ENCODE data around the gene OSER1. TPM values are rescaled to one million over a fixed set of nuclear protein-coding genes. Genes with fewer than 3 reads are reported as not detected.

Gene OSER1
- total and polyA plus RNA-seq, 2 donors (not counting 1 experiment from before 2014, with no cell fraction given) = 50.9 to 73.2 TPM

DNA sequence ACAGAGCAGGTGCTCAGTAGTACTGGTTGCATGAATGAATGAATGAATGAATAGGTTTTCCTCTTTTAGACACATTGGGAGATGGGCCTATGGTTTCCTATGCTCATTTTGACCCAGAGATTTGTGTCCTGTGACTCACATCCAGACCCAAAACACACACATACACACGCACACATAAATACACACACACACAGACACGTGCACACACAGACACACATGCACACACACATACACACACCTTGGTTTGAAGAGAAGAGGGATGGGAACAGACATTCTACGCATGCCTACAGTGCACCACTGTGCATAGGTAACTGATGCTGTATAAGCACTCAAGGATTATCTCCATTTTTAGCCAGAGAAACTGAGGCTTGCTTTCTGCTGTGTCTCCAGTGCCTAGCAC lies 27.7 kb downstream of the OSER1 start:
- H3K4me1 ChIP-seq (ENCODE audit: control insufficient read depth, extremely low read depth, insufficient read depth, low read length) = peaks cover 12% of the 10 kb centered on the region
- H3K4me2 ChIP-seq (ENCODE audit: extremely low read depth, insufficient read depth, low read length) = no peak overlapping the region
- H3K4me3 ChIP-seq (replicated peaks in 1 of 4; ENCODE audit: control extremely low read depth in 1 of 4, insufficient read depth in 1 of 4, low read depth in 3 of 4, low read length in 4 of 4) = no peak overlapping the region
- no peak overlapping the region for H3K27ac ChIP-seq (ENCODE audit: insufficient read depth, low read length)
- H2AFZ ChIP-seq (ENCODE audit: low read length) = no peak overlapping the region
- no peaks in the 10 kb centered on the region for H4K20me1 ChIP-seq (ENCODE audit: control insufficient read depth, extremely low read depth, insufficient read depth, low read length)
- no peak for DNase-seq (ENCODE audit: low read depth in 2 of 2)
- no peaks in the 10 kb centered on the region for H3K36me3 ChIP-seq (ENCODE audit: control insufficient read depth, insufficient read depth, low read length)
- no peaks in the 10 kb centered on the region for H3K79me2 ChIP-seq (ENCODE audit: control insufficient read depth, insufficient read depth, low read length)
- TF ChIP-seq EZH2 (IDR thresholded peaks at IDR 0.05; ENCODE audit: low read length, missing control alignments) = no peak
- TF ChIP-seq, protein P1, sequence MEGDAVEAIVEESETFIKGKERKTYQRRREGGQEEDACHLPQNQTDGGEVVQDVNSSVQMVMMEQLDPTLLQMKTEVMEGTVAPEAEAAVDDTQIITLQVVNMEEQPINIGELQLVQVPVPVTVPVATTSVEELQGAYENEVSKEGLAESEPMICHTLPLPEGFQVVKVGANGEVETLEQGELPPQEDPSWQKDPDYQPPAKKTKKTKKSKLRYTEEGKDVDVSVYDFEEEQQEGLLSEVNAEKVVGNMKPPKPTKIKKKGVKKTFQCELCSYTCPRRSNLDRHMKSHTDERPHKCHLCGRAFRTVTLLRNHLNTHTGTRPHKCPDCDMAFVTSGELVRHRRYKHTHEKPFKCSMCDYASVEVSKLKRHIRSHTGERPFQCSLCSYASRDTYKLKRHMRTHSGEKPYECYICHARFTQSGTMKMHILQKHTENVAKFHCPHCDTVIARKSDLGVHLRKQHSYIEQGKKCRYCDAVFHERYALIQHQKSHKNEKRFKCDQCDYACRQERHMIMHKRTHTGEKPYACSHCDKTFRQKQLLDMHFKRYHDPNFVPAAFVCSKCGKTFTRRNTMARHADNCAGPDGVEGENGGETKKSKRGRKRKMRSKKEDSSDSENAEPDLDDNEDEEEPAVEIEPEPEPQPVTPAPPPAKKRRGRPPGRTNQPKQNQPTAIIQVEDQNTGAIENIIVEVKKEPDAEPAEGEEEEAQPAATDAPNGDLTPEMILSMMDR (conservative IDR thresholded peaks at IDR 0.05 in 1 of 2, IDR thresholded peaks at IDR 0.05 in 1 of 2; ENCODE audit: low read depth in 1 of 2, low read length in 2 of 2) = no peak
- no peaks in the 10 kb centered on the region for H3K9me3 ChIP-seq (ENCODE audit: control insufficient read depth, insufficient read depth, low read depth, low read length)
- H3K9ac ChIP-seq (ENCODE audit: insufficient read depth, low read length) = no peak overlapping the region
- no peaks in the 10 kb centered on the region for H3K27me3 ChIP-seq (ENCODE audit: control insufficient read depth, insufficient read depth, low read length)

DNA sequence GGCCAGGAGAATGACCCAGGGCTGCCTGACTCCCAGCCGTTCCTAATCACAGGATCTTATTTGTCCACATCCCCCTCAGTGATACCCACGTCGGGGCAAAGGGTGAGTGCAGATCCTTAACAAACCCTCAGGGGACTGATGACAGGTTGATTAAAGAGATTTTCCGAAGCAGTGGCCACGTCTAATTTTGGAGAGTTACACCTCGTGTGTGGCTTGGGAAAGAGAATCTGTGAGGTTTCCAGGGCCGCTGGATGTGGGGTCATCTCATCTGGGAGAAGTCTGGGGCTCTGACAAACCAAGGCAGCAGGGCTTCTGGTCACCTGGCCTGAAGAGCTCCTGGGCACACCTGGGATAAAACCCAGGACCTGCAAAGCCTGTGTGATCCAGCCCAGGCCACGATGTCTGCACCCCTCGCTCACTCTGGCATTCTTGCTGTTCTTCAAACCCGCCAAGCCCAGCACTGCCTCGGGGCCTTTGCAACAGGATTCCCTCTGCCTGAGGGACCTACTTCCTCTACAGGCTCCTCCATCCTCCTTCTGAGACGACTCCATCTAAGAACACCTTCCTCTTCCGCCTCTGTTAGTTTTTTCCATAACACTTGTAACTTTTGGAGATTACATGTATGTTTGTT lies 28.3 kb downstream of the OSER1 start:
- no peak overlapping the region for H3K4me2 ChIP-seq (ENCODE audit: extremely low read depth, insufficient read depth, low read length)
- no peaks in the 10 kb centered on the region for H4K20me1 ChIP-seq (ENCODE audit: control insufficient read depth, extremely low read depth, insufficient read depth, low read length)
- H3K36me3 ChIP-seq (ENCODE audit: control insufficient read depth, insufficient read depth, low read length) = no peaks in the 10 kb centered on the region
- no peaks in the 10 kb centered on the region for H3K9me3 ChIP-seq (ENCODE audit: control insufficient read depth, insufficient read depth, low read depth, low read length)
- no peaks in the 10 kb centered on the region for H3K79me2 ChIP-seq (ENCODE audit: control insufficient read depth, insufficient read depth, low read length)
- no peaks in the 10 kb centered on the region for H3K27me3 ChIP-seq (ENCODE audit: control insufficient read depth, insufficient read depth, low read length)
- H3K9ac ChIP-seq (ENCODE audit: insufficient read depth, low read length) = no peak overlapping the region
- no peak for DNase-seq (ENCODE audit: low read depth in 2 of 2)
- TF ChIP-seq, protein P1 (conservative IDR thresholded peaks at IDR 0.05 in 1 of 2, IDR thresholded peaks at IDR 0.05 in 1 of 2; ENCODE audit: low read depth in 1 of 2, low read length in 2 of 2) = no peak
- TF ChIP-seq EZH2 (IDR thresholded peaks at IDR 0.05; ENCODE audit: low read length, missing control alignments) = no peak
- H3K4me1 ChIP-seq (ENCODE audit: control insufficient read depth, extremely low read depth, insufficient read depth, low read length) = peaks cover 9% of the 10 kb centered on the region
- H3K27ac ChIP-seq (ENCODE audit: insufficient read depth, low read length) = no peak overlapping the region
- H3K4me3 ChIP-seq (replicated peaks in 1 of 4; ENCODE audit: control extremely low read depth in 1 of 4, insufficient read depth in 1 of 4, low read depth in 3 of 4, low read length in 4 of 4) = no peak overlapping the region
- H2AFZ ChIP-seq (ENCODE audit: low read length) = no peak overlapping the region

GRCh38 chr20:44181611-44182010 lies 29.0 kb downstream of the OSER1 start:
- H3K9ac ChIP-seq (ENCODE audit: insufficient read depth, low read length) = no peak overlapping the region
- no peaks in the 10 kb centered on the region for H4K20me1 ChIP-seq (ENCODE audit: control insufficient read depth, extremely low read depth, insufficient read depth, low read length)
- no peak overlapping the region for H3K27ac ChIP-seq (ENCODE audit: insufficient read depth, low read length)
- no peak overlapping the region for H2AFZ ChIP-seq (ENCODE audit: low read length)
- H3K4me1 ChIP-seq (ENCODE audit: control insufficient read depth, extremely low read depth, insufficient read depth, low read length) = peaks cover 8% of the 10 kb centered on the region
- no peaks in the 10 kb centered on the region for H3K79me2 ChIP-seq (ENCODE audit: control insufficient read depth, insufficient read depth, low read length)
- H3K36me3 ChIP-seq (ENCODE audit: control insufficient read depth, insufficient read depth, low read length) = no peaks in the 10 kb centered on the region
- H3K4me3 ChIP-seq (replicated peaks in 1 of 4; ENCODE audit: control extremely low read depth in 1 of 4, insufficient read depth in 1 of 4, low read depth in 3 of 4, low read length in 4 of 4) = no peak overlapping the region
- no peak overlapping the region for H3K4me2 ChIP-seq (ENCODE audit: extremely low read depth, insufficient read depth, low read length)
- no peaks in the 10 kb centered on the region for H3K27me3 ChIP-seq (ENCODE audit: control insufficient read depth, insufficient read depth, low read length)
- no peaks in the 10 kb centered on the region for H3K9me3 ChIP-seq (ENCODE audit: control insufficient read depth, insufficient read depth, low read depth, low read length)
- DNase-seq (ENCODE audit: low read depth in 2 of 2) = no peak
- TF ChIP-seq, protein P1 (conservative IDR thresholded peaks at IDR 0.05 in 1 of 2, IDR thresholded peaks at IDR 0.05 in 1 of 2; ENCODE audit: low read depth in 1 of 2, low read length in 2 of 2) = no peak
- TF ChIP-seq EZH2 (IDR thresholded peaks at IDR 0.05; ENCODE audit: low read length, missing control alignments) = no peak
